ENCODE results near the gene ASAP2. TPM values are rescaled to one million over a fixed set of nuclear protein-coding genes. Genes with fewer than 3 reads are reported as not detected.

The ASAP2 gene
- total RNA-seq, 1 donor, result 66.2 TPM

GRCh38 chr2:9187620-9188214, 18.9 kb upstream of the ASAP2 start:
- Histone ChIP-seq H3K4me1 (ENCODE audit: insufficient read depth, low read length) (peaks cover 48% of the 10 kb centered on the region), H3K27me3 (ENCODE audit: insufficient read depth, low read length) (no peaks in the 10 kb centered on the region)

GRCh38 chr2:9188823-9189222, 17.8 kb upstream of the ASAP2 start:
- Histone ChIP-seq H3K4me2 (ENCODE audit: insufficient read depth, low read length) (no peak overlapping the region), H3K27me3 (ENCODE audit: insufficient read depth, low read length) (no peaks in the 10 kb centered on the region), H3K9me3 (ENCODE audit: low read depth, low read length) (no peaks in the 10 kb centered on the region), H2AFZ (ENCODE audit: low read length) (no peak overlapping the region), H3K27ac (ENCODE audit: low read depth, low read length) (no peak overlapping the region), H3K4me1 (ENCODE audit: insufficient read depth, low read length) (peaks cover 58% of the 10 kb centered on the region), H3K79me2 (ENCODE audit: insufficient read depth, low read length) (no peaks in the 10 kb centered on the region), H3K36me3 (ENCODE audit: insufficient read depth, low read length) (no peaks in the 10 kb centered on the region), H4K20me1 (ENCODE audit: insufficient read depth, low read length) (no peaks in the 10 kb centered on the region), H3K4me3 (ENCODE audit: insufficient read depth, low read length) (no peak overlapping the region)
- DNase-seq (ENCODE audit: insufficient read length, low spot score, missing footprints), result no peak
- TF ChIP-seq CTCF (IDR thresholded peaks at IDR 0.05; ENCODE audit: extremely low read depth, low read depth, low read length), result no peak

More at GRCh38 chr2:9187620-9188214, 18.9 kb upstream of the ASAP2 start:
- no peaks in the 10 kb centered on the region for H3K79me2 ChIP-seq (ENCODE audit: insufficient read depth, low read length)
- H2AFZ ChIP-seq (ENCODE audit: low read length), result no peak overlapping the region
- no peaks in the 10 kb centered on the region for H3K36me3 ChIP-seq (ENCODE audit: insufficient read depth, low read length)
- DNase-seq (ENCODE audit: insufficient read length, low spot score, missing footprints), result peak; percentile 87
- no peak overlapping the region for H3K4me3 ChIP-seq (ENCODE audit: insufficient read depth, low read length)
- TF ChIP-seq CTCF (IDR thresholded peaks at IDR 0.05; ENCODE audit: extremely low read depth, low read depth, low read length), result no peak
- no peaks in the 10 kb centered on the region for H3K9me3 ChIP-seq (ENCODE audit: low read depth, low read length)
- H3K4me2 ChIP-seq (ENCODE audit: insufficient read depth, low read length), result peak overlapping the region; percentile 47
- H3K27ac ChIP-seq (ENCODE audit: low read depth, low read length), result peak overlapping the region; percentile 90
- H4K20me1 ChIP-seq (ENCODE audit: insufficient read depth, low read length), result no peaks in the 10 kb centered on the region

GRCh38 chr2:9189901-9190300, 16.7 kb upstream of the ASAP2 start:
- Histone ChIP-seq H3K4me2 (ENCODE audit: insufficient read depth, low read length) (no peak overlapping the region), H3K27ac (ENCODE audit: low read depth, low read length) (peak overlapping the region; percentile 97), H4K20me1 (ENCODE audit: insufficient read depth, low read length) (no peaks in the 10 kb centered on the region), H3K79me2 (ENCODE audit: insufficient read depth, low read length) (no peaks in the 10 kb centered on the region), H3K36me3 (ENCODE audit: insufficient read depth, low read length) (no peaks in the 10 kb centered on the region), H3K9me3 (ENCODE audit: low read depth, low read length) (no peaks in the 10 kb centered on the region), H2AFZ (ENCODE audit: low read length) (no peak overlapping the region), H3K4me1 (ENCODE audit: insufficient read depth, low read length) (peaks cover 62% of the 10 kb centered on the region), H3K4me3 (ENCODE audit: insufficient read depth, low read length) (no peak overlapping the region), H3K27me3 (ENCODE audit: insufficient read depth, low read length) (no peaks in the 10 kb centered on the region)
- DNase-seq (ENCODE audit: insufficient read length, low spot score, missing footprints), result no peak
- TF ChIP-seq CTCF (IDR thresholded peaks at IDR 0.05; ENCODE audit: extremely low read depth, low read depth, low read length), result no peak

- Histone ChIP-seq H3K4me1 (ENCODE audit: insufficient read depth, low read length) (peaks cover 62% of the 10 kb centered on the region), H3K79me2 (ENCODE audit: insufficient read depth, low read length) (no peaks in the 10 kb centered on the region), H3K27ac (ENCODE audit: low read depth, low read length) (peak overlapping the region; percentile 97), H3K4me2 (ENCODE audit: insufficient read depth, low read length) (peak overlapping the region; percentile 70), H3K27me3 (ENCODE audit: insufficient read depth, low read length) (no peaks in the 10 kb centered on the region), H3K4me3 (ENCODE audit: insufficient read depth, low read length) (peak overlapping the region; percentile 38), H3K9me3 (ENCODE audit: low read depth, low read length) (no peaks in the 10 kb centered on the region), H2AFZ (ENCODE audit: low read length) (peak overlapping the region; percentile 9), H3K36me3 (ENCODE audit: insufficient read depth, low read length) (no peaks in the 10 kb centered on the region), H4K20me1 (ENCODE audit: insufficient read depth, low read length) (no peaks in the 10 kb centered on the region)
- DNase-seq (ENCODE audit: insufficient read length, low spot score, missing footprints), result peak; percentile 91
- no peak for TF ChIP-seq CTCF (IDR thresholded peaks at IDR 0.05; ENCODE audit: extremely low read depth, low read depth, low read length)
Measured at GRCh38 chr2:9191041-9191481, 15.6 kb upstream of the ASAP2 start.

Data from osteoblast (primary cell).